Measurements from ENCODE around the gene APLN.

The APLN gene

GRCh38 chrX:129654652-129655546 lies at the start of gene APLN:
Gene APLN, minus strand, starts transcription at chrX:129654956. Its CDS starts 326 bp downstream, at chrX:129654630.
- peak; percentile 53 for DNase-seq

GRCh38 chrX:129704491-129704890 lies 49.7 kb upstream of the APLN start:
- DNase-seq: no peak

GRCh38 chrX:129701624-129702069 lies 46.9 kb upstream of the APLN start:
- no peak for DNase-seq

- DNase-seq: no peak
These were observed 45.8 kb upstream of the APLN start for GRCh38 chrX:129700536-129700935.

GRCh38 chrX:129698150-129698549 lies 43.4 kb upstream of the APLN start:
- DNase-seq: no peak

GRCh38 chrX:129697204-129697829 lies 42.6 kb upstream of the APLN start:
- DNase-seq: peak; percentile 31

- peak; percentile 15 for DNase-seq
These were observed 41.9 kb upstream of the APLN start for GRCh38 chrX:129696463-129697155.

GRCh38 chrX:129695937-129696336 lies 41.2 kb upstream of the APLN start:
- DNase-seq: peak; percentile 13

- DNase-seq: peak; percentile 1
These were observed 40.8 kb upstream of the APLN start for GRCh38 chrX:129695535-129695934.

GRCh38 chrX:129694805-129695204 lies 40.0 kb upstream of the APLN start:
- peak; percentile 26 for DNase-seq

GRCh38 chrX:129693354-129693753 lies 38.6 kb upstream of the APLN start:
- DNase-seq: peak; percentile 15

GRCh38 chrX:129690435-129690834 lies 35.7 kb upstream of the APLN start:
- DNase-seq: peak; percentile 12

- DNase-seq: peak; percentile 41
These were observed 35.0 kb upstream of the APLN start for GRCh38 chrX:129689796-129690195.

- DNase-seq: peak; percentile 17
These were observed 33.3 kb upstream of the APLN start for GRCh38 chrX:129688097-129688496.

- DNase-seq: peak; percentile 32
These were observed 31.7 kb upstream of the APLN start for GRCh38 chrX:129686422-129686948.

- DNase-seq: peak; percentile 2
These were observed 28.2 kb upstream of the APLN start for GRCh38 chrX:129682979-129683378.

- peak; percentile 12 for DNase-seq
These were observed 25.1 kb upstream of the APLN start for GRCh38 chrX:129679901-129680300.

GRCh38 chrX:129678614-129679195 lies 23.9 kb upstream of the APLN start:
- peak; percentile 32 for DNase-seq

- no peak for DNase-seq
These were observed 12.7 kb upstream of the APLN start for GRCh38 chrX:129667412-129667811.

- peak; percentile 94 for DNase-seq
These were observed 11.3 kb upstream of the APLN start for GRCh38 chrX:129665916-129666644.

- DNase-seq: peak; percentile 45
These were observed 8.4 kb upstream of the APLN start for GRCh38 chrX:129663171-129663570.

GRCh38 chrX:129661369-129661768 lies 6.6 kb upstream of the APLN start:
- DNase-seq: no peak
